T follicular helper cell (primary cell): ENCODE results near the gene TM2D3.
"Not testable (repeated sequence)": the region's sequence is repeated elsewhere in the genome, so short reads cannot be mapped to it uniquely, and the experiment has no call there.

Experiments
- DNase-seq: peaks from one replicate; pipeline ENCODE4 v3.0.0-alpha.2; 2020; ENCODE audit warnings: low read depth

The TM2D3 gene

DNA sequence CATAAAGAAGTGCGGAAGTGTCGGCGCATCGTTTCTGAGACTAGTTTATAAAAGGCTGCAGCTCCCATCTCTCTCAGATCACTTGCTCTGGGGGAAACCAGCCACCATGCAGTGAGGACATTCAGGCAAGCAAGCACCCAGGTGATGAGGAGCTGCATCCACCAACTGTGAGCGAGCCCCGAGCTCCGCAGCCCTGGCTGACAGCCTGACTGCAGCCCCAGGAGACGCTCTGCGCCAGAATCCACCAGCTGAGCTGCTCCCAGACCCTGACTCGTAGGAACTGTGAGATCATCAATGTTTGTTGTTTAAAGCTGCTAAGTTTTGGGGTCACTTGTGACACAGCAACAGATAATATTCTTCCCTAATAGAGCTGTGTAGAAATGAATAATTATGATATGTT is 5.0 kb upstream of the TM2D3 start:
- DNase-seq: no peak

DNA sequence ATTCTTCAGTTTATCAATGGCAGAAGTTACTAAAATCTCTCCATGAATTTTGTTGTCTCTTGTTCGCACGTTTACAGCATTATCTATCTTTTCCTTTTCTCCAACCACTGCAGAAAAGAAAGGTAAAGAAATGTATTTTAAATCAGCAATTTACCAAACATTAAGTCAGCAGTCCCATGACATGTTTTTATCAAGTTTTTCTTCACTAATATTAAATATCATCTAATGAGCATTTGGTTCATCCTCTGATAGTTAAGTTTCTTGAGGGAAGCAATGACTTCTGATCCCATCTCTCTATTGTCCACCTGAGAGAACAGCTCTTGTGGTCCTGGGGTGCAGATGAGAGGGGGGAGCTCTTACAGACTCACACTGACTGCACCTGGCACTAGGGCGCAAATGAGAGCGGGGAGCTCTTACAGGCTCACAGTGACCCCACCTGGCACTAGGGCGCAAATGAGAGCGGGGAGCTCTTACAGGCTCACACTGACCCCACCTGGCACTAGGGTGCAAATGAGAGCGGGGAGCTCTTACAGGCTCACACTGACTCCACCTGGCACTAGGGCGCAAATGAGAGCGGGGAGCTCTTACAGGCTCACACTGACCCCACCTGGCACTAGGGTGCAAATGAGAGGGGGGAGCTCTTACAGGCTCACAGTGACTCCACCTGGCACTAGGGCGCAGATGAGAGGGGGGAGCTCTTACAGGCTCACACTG is 2.6 kb upstream of the TM2D3 start:
- not testable (repeated sequence) for DNase-seq

DNA sequence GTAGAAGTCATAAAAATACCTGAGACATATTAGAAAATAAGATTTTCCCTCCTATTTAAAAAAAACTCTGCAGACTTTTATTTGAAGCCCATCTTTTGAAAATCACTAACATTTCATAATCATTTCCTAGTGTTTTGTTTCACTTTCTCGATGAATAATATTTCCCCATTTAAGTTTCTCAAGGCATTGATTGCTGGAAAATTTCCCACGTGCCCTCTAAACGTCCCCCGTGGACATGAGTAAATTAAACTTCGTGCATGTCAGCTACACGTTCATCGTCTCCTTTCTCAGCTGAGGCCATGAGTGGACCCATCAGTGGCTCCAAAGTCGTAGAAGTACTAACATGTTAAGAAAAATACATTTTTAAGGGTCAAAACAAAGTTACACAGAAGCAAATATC is 2.0 kb upstream of the TM2D3 start:
- DNase-seq: no peak

- no peak for DNase-seq
Measured at GRCh38 chr15:101652786-101653430, 727 bp upstream of the TM2D3 start.

GRCh38 chr15:101651554-101652097 is 555 bp downstream of the TM2D3 start:
- no peak for DNase-seq

DNA sequence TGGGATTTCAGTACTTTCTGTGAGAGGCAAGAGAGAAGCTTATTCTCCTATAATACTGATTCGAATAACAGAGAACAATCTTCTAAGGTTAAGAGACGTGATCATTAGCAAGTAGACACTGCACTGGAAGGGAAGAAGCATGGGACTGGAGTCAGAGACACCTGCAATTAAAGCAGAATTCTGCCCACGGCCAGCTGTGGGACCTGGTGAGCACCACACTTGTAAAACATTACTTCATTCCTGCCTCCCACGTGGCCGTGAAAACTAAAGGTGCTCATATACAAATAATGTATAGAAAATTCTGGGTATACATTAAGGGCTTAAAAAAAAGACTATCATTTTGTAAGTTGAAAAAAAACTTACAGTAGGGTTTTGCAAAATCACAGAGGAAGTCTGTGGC is 2.0 kb downstream of the TM2D3 start:
- DNase-seq: no peak

GRCh38 chr15:101648356-101648755 is 3.8 kb downstream of the TM2D3 start:
- no peak for DNase-seq

GRCh38 chr15:101647251-101647650 is 4.9 kb downstream of the TM2D3 start:
- DNase-seq: no peak

GRCh38 chr15:101646672-101647071 is 5.5 kb downstream of the TM2D3 start:
- no peak for DNase-seq

DNA sequence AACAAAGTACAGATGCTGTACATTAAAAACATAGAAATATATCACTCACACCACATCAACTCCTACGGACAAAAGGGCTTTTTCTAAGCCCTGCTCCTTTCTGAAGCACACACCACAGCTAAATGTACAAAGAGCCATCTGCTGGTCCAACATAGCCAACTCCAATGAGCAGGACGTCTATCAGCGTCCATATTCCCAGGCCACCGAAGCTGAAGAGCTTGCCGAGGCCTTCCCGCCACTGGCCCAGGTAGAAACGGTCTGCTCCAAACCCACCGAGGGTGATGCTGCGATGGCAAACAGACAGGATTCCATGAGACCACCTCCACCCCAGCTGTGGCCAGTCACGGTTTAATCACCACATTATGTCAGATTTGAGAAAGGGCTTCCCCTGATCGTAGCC is 9.8 kb downstream of the TM2D3 start:
- no peak for DNase-seq

GRCh38 chr15:101641894-101642293 is 10.3 kb downstream of the TM2D3 start:
- DNase-seq: no peak

DNA sequence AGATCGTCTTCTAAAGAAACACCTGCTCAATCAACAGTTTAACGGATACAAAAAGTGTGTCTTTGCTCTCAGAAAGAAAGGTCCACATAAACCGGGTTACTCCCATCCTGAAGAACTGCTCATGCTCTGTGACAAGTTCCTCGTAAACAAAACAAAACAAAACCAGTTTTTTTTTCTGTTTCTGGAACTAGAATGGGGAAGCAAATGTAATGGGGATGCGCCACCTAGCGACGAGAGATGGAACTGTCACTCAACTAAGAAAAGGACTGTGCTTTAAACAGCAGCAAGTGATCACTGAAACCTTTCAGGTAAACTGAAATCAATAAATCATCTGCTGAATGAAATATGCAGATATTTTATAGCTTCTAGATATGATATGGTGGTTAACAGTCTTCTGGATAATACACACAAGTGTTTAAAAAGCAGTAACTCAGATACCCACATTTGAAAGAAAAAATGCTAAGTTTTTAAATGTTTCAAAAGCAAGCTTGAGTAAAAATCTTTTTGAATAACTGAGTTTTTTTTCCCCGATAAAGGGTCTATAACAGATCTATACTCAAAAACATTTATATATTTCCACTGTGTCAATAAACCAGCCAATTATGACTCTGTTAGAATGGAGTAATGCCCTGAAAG is 10.9 kb downstream of the TM2D3 start:
- peak; percentile 71 for DNase-seq

- DNase-seq: no peak
Measured at GRCh38 chr15:101639667-101640066, 12.5 kb downstream of the TM2D3 start.

GRCh38 chr15:101637919-101638318 is 14.3 kb downstream of the TM2D3 start:
- DNase-seq: no peak

DNA sequence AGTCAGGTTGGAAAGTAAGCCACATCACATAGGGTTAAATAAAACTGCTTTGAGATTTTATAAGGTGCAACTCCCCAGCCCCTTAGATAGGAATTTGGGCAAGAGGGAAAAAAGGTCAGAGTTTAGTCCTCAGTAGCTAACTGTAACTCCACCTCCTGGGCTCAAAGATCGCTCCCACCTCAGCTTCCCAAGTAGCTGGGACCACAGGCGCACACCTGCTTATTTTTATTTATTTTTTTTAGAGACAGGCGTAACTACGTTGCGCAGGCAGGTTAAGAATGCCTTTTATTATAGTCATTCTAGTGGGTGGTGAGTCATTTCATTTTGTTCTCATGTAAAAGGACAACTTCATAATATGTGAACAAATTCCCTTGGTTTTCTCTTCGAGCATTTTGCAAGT is 14.7 kb downstream of the TM2D3 start:
- no peak for DNase-seq

GRCh38 chr15:101637038-101637437 is 15.1 kb downstream of the TM2D3 start:
- no peak for DNase-seq

DNA sequence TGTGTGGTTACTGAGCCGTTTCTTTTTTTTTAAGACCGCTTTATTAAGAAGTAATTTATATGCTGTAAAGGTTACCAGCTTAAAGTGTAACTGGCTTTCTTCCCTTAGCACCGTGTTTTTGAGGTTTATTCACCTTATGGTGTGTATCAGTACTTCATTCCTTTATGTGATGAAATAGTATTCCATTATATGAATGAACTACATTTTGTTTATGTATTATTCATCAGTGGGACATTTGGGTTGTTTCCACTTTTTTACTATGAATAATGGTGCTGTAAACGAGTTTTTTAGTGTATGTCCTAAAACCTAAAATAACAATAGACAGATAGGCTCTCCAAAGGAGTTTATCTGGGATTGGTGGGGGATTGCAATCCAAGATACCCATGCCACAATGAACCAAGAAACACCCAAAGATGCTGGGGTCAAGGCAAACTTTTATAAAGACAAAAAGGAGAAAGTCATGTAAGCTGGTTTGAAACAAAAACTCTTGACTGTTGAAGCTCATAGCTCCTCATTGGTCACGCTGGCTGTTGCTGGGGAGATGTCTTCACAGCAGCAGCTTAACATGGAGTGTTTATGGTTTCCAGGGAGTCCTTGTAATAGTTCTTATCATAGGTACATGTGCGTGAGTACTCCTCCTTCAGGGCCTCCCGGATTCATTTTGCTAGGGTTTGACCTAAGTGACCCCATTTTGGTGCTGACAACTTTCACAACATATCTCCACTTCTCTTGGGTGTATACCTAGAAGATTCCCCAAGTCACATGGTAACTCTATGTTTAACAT is 16.0 kb downstream of the TM2D3 start:
- DNase-seq: no peak

DNA sequence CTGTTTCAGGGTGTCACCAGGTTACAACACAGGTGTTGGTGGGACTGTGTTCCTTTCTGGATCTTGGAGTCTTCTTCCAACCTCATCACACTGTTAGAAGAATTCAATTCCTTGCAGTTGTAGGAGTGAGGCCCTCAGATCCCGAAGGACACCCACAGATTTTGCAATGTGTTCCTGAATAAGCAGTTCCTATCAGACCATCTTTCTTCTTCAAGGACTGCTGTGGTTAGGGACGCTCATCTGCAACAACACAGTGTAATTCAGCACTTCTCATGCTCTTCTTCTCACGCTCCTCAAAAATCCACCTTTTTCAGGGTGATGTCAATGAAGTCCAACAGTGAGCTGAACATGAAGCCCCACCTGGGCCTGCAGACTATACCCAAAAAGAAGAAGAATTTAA is 18.8 kb downstream of the TM2D3 start:
- DNase-seq: no peak

- DNase-seq: not testable (repeated sequence)
Measured at GRCh38 chr15:101626729-101627128, 25.5 kb downstream of the TM2D3 start.

GRCh38 chr15:101625980-101626379 is 26.2 kb downstream of the TM2D3 start:
- no peak for DNase-seq

DNA sequence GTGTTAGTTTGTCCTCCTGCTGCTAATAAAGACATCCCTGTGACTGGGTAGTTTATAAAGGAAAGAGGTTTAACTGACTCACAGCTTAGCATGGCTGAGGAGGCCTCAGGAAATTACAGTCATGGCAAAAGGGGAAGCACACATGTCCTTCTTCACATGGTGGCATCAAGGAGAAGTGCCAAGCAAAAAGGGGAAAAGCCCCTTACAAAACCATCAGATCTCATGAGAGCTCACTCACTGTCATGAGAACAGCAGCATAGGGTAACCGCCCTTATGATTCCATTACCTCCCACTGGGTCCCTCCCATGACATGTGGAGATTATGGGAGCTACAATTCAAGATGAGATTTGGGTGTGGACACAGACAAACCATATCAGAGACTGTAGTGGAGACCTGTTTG is 27.0 kb downstream of the TM2D3 start:
- no peak for DNase-seq
